Stomach (tissue), 9 donors: ENCODE results near the gene RFC2. TPM values are rescaled to one million over a fixed set of nuclear protein-coding genes. Genes with fewer than 3 reads are reported as not detected.

ENCODE experiments used
- DNase-seq, 2 donors: peaks; one replicate each; pipeline versions ENCODE4 v3.0.0 to v3.0.0-alpha.2; 2013 to 2019
- H3K27ac ChIP-seq, 5 donors: fragments of 200-600 bp in 4 of 5; sonication (generic) in 4 of 5; one replicate each; pipeline ENCODE4 v1.5.1; 2013 to 2019; ENCODE audit warnings: mild to moderate bottlenecking in 1 of 5, moderate library complexity in 1 of 5
- H3K27me3 ChIP-seq, 3 donors: fragments of 200-600 bp; sonication (generic); one replicate each; pipeline ENCODE4 v1.5.1; 2017 to 2019; ENCODE audit warnings: mixed run types in 1 of 3
- H3K36me3 ChIP-seq, 4 donors: fragments of 200-600 bp; sonication (generic); 1 replicate in 3 of 4; 2 replicates in 1 of 4; pipeline ENCODE4 v1.5.1; 2016 to 2019
- H3K4me1 ChIP-seq, 4 donors: fragments of 200-600 bp; sonication (generic); one replicate each; pipeline ENCODE4 v1.5.1; 2016 to 2019
- H3K4me3 ChIP-seq, 4 donors: fragments of 200-600 bp; sonication (generic) in 3 of 4; one replicate each; pipeline ENCODE4 v1.5.1; 2016 to 2019; ENCODE audit warnings: mild to moderate bottlenecking in 1 of 4
- H3K9me3 ChIP-seq, 4 donors: fragments of 200-600 bp; sonication (generic); one replicate each; pipeline ENCODE4 v1.5.1; 2016 to 2019
- CTCF ChIP-seq, 7 experiments: fragments of 450-650 bp in 4 of 7; fragments of 200-600 bp in 3 of 7; sonication (generic) in 3 of 7; IDR thresholded peaks; one replicate each; pipeline ENCODE4 v1.5.1; 2016 to 2019; ENCODE audit warnings: antibody characterized with exemption in 7 of 7, control low read depth in 2 of 7, mild to moderate bottlenecking in 1 of 7
- EP300 ChIP-seq: sonication (generic); formaldehyde crosslinking; IDR thresholded peaks from one replicate; pipeline ENCODE4 v1.6.1; 2017; ENCODE audit warnings: antibody characterized with exemption
- POLR2A ChIP-seq, 4 donors: fragments of 450-650 bp; IDR thresholded peaks; one replicate each; pipeline ENCODE4 v1.6.1; 2016; ENCODE audit warnings: antibody characterized with exemption in 4 of 4, control low read depth in 2 of 4, mild to moderate bottlenecking in 1 of 4, moderate library complexity in 1 of 4
- POLR2AphosphoS5 ChIP-seq, 3 donors: sonication (generic); formaldehyde crosslinking; IDR thresholded peaks; one replicate each; pipeline ENCODE4 v1.6.1; 2016; ENCODE audit warnings: antibody characterized with exemption in 3 of 3
- WGBS, 5 donors: extraction: QIAGEN DNeasy Blood & Tissue Kit in 3 of 5; methylation state at CpG; one replicate each; pipeline versions ENCODE4 v1.1.5 to v1.1.7; 2013 to 2018; 5-methylcytosine and 5-hydroxymethylcytosine counted together
- intact Hi-C: fragments of 100-400 bp; cut with DNase I; formaldehyde crosslinking; loops from one replicate; pipeline ENCODE4 v1.15.1; 2023; ENCODE audit warnings: low total_unique reads
- polyA plus RNA-seq, 3 donors: library from polyadenylated mRNA; stranded (reverse); fragments of 200-250 nt; gene quantifications; one replicate each; pipeline ENCODE4 v1.2.3, GENCODE V29; 2013
- total RNA-seq, 5 donors: library from RNA; depleted of rRNA; stranded (reverse); fragments of >200 nt; gene quantifications; one replicate each; pipeline versions ENCODE4 v1.1.0 to v1.2.3, GENCODE V29; 2014 to 2016
- donor health status: healthy with polysubstance abuse.
- donor health status: Bipolar disorder and iron deficiency.
- donor health status: healthy.

RFC2 gene
- total and polyA plus RNA-seq, 8 donors = 7.7 to 39.1 (median 23.0) TPM

- Histone ChIP-seq H3K4me3 (no peak overlapping the region), H3K36me3 (peaks cover 0 to 21% (median 2%) of the 10 kb centered on the region in 4 donors), H3K27me3 (no peaks in the 10 kb centered on the region), H3K4me1 (peaks cover 0 to 39% (median 2%) of the 10 kb centered on the region in 4 donors), H3K27ac (no peak overlapping the region), H3K9me3 (no peaks in the 10 kb centered on the region)
- intact Hi-C loops = no loop called here
- 77 to 89% (median 87%) methylated on average over 7 to 11 of the region's 11 CpGs for WGBS, 5 donors
- no peak for DNase-seq
- TF ChIP-seq CTCF (IDR thresholded peaks at IDR 0.05) (no peak), EP300 (no peak), POLR2A (IDR thresholded peaks at IDR 0.05) (no peak), POLR2AphosphoS5 (IDR thresholded peaks at IDR 0.05) (no peak)
These were observed 34.8 kb downstream of the RFC2 start for GRCh38 chr7:74219416-74219815.

DNA sequence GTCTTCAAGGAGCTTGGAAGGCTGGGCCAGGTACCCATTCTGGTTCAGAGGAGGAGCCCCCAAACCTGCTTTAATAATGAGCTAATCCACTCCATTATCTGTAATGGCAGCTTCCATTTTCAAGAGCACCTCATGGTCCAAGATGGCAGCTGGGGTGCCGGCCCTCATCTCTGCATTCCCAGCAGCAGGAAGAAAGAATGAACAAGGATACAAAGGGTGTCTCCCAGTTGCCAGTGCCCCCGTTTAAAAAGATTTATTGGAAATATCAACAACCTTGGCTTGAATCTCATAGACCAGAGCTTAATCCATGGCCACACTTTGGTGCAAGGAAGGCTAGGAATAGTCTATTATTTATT is 35.9 kb downstream of the RFC2 start:
- intact Hi-C loops = no loop called here
- peaks cover 0 to 39% (median 2%) of the 10 kb centered on the region in 4 donors for H3K4me1 ChIP-seq
- DNase-seq = no peak
- peak overlapping the region in 1 of 5 donors; percentile 48 for H3K27ac ChIP-seq
- TF ChIP-seq POLR2AphosphoS5 (IDR thresholded peaks at IDR 0.05) (no peak), EP300 (no peak), CTCF (IDR thresholded peaks at IDR 0.05) (no peak), POLR2A (IDR thresholded peaks at IDR 0.05) (no peak)
- no peaks in the 10 kb centered on the region for H3K27me3 ChIP-seq
- H3K9me3 ChIP-seq = no peaks in the 10 kb centered on the region
- peaks cover 0 to 11% (median 0%) of the 10 kb centered on the region in 4 donors for H3K36me3 ChIP-seq
- WGBS, 5 donors = 83 to 95% (median 85%) methylated on average over 2 of the region's 2 CpGs
- no peak overlapping the region for H3K4me3 ChIP-seq

DNA sequence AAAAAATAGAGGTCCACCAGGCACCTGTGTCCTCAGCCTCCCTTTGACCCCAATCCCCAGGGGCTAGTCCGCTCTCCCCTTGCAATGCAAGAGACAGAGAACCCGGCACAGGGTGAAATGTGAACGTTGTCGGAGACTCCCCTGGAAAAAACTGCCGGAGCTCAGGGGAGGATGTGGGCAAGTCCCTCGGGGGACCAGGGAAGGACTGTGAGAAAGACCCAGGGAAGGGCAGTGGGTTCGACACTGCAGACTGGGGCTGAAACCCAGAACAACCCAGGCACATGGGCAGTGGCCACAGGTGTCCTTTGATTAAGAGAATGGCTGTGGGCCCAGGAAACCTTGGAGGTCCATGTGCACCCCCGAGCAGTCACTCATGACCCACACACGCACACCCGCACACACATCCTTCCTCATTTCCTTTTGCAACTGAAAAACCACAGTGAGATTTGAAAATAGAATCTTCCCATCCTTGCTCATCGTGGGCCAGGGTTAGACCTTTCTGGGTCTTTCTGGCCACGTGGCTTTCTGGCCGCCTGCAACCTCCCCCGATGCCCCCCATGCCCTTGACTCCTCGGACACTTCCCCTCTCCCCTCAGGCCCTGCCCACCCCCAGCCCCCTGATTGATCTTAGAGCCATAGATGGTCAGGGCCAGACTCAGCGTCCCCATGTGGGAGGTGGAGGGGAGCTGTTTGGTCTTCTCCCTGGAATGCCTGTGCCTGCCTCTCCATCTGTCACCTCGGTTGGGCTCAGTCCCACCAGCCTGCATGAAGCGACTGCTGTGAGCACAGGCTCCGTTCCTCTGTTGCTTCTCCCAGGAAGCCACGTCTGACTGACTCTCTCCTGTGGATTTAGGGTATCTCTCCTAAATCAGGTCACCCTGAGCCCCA is 36.5 kb downstream of the RFC2 start:
- TF ChIP-seq POLR2AphosphoS5 (IDR thresholded peaks at IDR 0.05) (no peak), POLR2A (IDR thresholded peaks at IDR 0.05) (no peak), EP300 (no peak), CTCF (IDR thresholded peaks at IDR 0.05) (no peak)
- Histone ChIP-seq H3K27me3 (no peaks in the 10 kb centered on the region), H3K4me3 (no peak overlapping the region), H3K27ac (peak overlapping the region in 2 of 5 donors; percentile 23 to 48), H3K4me1 (peaks cover 0 to 40% (median 2%) of the 10 kb centered on the region in 4 donors), H3K9me3 (no peaks in the 10 kb centered on the region), H3K36me3 (peaks cover 0 to 8% (median 0%) of the 10 kb centered on the region in 4 donors)
- intact Hi-C loops = no loop called here
- WGBS, 5 donors = 60 to 70% (median 65%) methylated on average over 19 to 20 of the region's 20 CpGs
- DNase-seq = peak in 1 of 2 donors; percentile 30

DNA sequence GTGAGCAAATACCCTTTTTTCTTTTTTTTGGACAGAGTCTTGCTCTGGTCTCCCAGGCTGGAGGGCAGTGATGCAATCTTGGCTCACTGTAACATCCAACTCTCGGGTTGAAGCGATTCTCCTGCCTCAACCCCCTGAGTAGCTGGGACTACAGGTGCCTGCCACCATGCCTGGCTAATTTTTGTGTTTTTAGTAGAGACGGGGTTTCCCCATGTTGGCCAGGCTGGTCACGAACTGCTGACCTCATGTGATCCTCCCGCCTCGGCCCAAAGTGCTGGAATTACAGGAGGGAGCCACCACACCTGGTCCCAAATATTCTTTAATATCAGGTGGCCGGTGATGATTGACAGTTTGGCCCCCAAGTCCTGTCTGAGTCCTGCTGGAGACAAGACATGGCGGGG is 37.8 kb downstream of the RFC2 start:
- H3K4me1 ChIP-seq = peaks cover 0 to 45% (median 2%) of the 10 kb centered on the region in 4 donors
- no peak overlapping the region for H3K27ac ChIP-seq
- 62 to 72% (median 69%) methylated on average over 8 of the region's 8 CpGs for WGBS, 5 donors
- H3K27me3 ChIP-seq = no peaks in the 10 kb centered on the region
- intact Hi-C loops = no loop called here
- no peak overlapping the region for H3K4me3 ChIP-seq
- DNase-seq = no peak
- H3K9me3 ChIP-seq = no peaks in the 10 kb centered on the region
- TF ChIP-seq EP300 (no peak), POLR2AphosphoS5 (IDR thresholded peaks at IDR 0.05) (no peak)
- peaks cover 0 to 8% (median 0%) of the 10 kb centered on the region in 4 donors for H3K36me3 ChIP-seq

- DNase-seq = no peak
- TF ChIP-seq POLR2AphosphoS5 (IDR thresholded peaks at IDR 0.05) (no peak), POLR2A (IDR thresholded peaks at IDR 0.05) (no peak), EP300 (no peak), CTCF (IDR thresholded peaks at IDR 0.05) (no peak)
- 74 to 79% (median 76%) methylated on average over 15 of the region's 15 CpGs for WGBS, 5 donors
- no peak overlapping the region for H3K27ac ChIP-seq
- intact Hi-C loops = no loop called here
- no peak overlapping the region for H3K4me3 ChIP-seq
- H3K9me3 ChIP-seq = no peaks in the 10 kb centered on the region
- peaks cover 0 to 8% (median 0%) of the 10 kb centered on the region in 4 donors for H3K36me3 ChIP-seq
- H3K27me3 ChIP-seq = no peaks in the 10 kb centered on the region
- peaks cover 0 to 45% (median 2%) of the 10 kb centered on the region in 4 donors for H3K4me1 ChIP-seq
These were observed 38.3 kb downstream of the RFC2 start for GRCh38 chr7:74215921-74216320.
